ENCODE data around the gene TRABD2B.

Gene TRABD2B

DNA sequence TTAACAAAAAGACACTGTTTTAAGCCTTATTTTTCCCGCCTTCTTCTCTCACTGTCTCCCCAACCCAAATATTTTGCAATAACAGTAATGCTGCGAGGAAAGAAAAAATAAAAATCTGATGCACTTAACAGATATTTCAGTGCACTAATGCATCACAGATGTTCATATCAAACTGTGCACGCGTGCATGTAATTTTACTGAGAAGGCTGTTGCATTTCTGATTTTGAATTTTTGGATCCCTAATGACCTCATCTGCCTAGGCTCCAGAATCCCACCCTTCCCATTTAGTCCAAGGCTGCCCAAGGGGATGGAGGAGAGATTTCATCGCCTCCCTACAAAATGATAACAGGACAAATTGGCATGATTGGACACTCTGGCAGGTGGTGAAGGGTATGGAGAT is 5.5 kb downstream of the TRABD2B start:
- no peak for DNase-seq

DNA sequence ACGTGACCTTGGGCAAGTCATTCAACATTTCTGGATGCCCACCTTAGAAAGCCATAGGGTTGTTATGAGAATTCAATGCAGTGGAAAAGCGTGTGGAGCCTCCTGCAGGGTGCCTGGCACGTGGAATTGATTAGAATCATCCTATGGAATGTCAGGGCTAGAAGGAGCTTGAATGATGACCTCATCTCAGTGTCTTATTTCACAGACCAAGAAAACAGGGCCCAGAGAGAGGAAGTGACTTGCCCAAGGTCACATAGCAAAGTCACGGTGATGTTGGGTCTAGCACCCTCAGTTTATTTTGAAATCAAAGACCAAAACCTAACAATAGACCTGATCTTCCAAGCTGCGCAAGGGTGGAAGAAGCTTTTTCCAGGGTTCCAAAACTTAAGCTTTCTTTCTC is 6.0 kb downstream of the TRABD2B start:
- DNase-seq = no peak

DNA sequence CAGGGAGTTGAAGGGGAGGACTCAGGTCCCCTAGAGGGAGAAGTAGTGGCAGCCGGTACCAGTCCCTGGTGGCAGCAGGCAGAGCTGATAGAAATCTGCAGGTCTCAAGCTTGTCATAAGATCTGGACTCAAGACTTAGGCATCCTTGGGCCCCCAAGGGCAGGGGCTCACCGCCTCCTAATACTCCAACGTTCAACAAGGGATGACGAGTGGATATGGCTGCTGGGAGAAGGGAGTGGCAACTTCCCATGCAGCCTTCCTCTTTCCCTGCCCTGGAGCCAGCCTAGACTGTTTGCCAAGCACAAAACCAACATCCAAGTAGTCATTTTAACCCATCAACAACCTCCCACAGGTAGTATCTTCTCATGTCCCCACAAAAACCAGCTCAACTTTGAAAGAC is 6.9 kb downstream of the TRABD2B start:
- DNase-seq = no peak

DNA sequence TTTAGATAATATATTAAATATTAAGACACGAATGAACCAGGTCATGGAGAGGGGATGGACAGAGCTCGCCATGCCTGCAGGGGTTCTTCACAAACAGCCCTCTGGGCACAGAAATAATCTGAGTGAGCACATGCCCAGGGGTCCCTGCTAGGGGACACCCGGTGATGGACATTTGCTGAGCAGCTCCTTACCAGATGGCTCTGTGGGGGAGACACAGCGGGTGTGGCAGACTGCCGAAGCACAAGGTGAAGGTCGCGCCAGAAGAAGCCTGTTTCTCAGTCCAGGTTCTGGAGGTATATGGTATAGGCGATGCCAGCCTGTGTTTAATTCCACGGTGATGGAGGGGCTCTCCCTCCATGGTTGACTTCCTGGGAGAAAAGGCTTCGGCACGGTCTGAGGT is 9.6 kb downstream of the TRABD2B start:
- no peak for DNase-seq

DNA sequence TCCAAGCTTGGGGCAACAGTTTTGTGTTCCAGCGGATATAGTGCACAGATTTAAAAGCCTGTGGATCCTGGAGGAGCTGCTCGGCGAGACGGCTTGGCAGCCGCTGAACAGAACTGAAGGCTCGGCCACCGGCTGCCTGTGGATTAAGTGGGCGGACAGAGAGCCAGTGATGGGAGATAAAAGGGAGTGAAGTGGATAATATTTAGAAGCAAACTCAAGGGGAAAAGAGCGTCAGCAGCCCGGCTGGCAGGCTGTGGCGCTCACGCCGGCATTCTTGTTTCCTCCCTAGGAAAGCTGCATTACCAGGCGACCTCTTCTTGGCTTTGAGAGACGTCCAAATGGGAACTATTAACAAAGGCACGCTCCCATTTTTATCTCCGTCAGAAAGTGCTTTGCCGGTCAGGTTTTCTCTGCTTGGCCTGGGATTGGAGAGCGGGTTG is 10.4 kb downstream of the TRABD2B start:
- no peak for DNase-seq

DNA sequence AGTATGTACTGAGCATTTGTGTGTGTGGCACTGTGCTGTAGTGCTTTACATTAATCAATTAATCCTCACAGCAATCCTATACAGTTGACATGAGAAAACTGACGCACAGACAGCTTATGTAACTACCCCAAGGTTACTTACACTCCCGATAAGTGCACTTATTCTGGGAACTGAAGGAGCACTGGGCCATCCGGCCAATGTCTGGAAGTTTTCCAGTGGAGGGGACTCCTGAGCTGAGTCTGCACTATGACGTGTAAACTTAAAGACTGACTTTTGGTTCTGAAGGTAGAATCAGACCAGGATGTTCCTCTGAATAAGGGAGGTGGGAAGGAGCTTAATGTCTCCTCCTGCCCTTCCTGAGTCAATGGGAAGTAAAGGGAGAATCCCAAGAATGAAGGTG is 12.2 kb downstream of the TRABD2B start:
- DNase-seq = no peak

DNA sequence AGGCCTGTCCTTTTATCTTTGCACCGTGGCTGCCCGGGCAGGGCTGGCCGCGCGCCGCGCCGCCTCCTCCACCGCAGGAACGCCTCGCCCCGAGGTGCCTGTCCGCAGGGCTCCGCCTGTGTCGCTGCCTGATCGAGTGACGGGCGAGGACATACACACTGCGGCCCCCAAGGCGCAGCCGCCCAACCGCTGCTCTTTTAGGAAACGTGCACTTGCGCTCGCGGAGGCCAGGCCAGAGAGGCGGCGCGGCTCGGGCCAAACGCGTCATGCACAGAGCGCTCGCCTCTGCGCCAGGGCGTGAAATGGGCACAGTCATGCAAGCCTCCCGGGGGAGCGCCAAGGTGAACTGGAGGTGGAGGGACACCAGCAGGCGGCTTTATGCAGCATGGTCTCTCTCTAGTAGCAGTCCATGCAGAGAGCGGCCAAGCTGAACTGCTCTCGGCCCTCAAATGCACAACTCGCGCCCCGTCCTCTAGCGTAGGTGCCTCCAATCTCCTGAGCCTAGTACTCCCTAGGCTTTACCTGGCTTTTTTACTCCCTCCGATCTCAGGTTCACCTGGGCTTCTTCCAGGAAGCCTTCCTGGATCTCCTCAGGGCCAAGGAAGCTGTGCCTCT is 12.9 kb downstream of the TRABD2B start:
- DNase-seq = no peak

DNA sequence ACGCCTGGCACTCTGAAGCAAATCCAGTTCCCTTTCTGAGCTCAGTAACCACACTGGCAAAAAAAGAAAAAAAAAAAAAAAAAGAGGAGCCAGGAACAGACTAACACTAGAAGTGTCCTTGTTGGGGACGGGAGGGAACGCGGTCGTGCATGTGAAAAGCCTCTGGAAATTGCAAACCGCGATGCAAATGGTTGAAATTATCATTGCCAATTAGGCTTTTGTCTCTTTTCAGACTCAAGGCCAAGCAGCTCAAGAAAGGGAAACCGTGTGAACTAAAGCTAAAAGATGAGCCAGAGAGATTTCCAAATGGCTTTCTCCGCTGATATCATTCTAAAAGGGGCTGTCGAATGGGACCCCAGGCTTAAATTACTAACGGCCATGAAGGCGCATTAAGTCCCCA is 13.5 kb downstream of the TRABD2B start:
- DNase-seq = no peak

DNA sequence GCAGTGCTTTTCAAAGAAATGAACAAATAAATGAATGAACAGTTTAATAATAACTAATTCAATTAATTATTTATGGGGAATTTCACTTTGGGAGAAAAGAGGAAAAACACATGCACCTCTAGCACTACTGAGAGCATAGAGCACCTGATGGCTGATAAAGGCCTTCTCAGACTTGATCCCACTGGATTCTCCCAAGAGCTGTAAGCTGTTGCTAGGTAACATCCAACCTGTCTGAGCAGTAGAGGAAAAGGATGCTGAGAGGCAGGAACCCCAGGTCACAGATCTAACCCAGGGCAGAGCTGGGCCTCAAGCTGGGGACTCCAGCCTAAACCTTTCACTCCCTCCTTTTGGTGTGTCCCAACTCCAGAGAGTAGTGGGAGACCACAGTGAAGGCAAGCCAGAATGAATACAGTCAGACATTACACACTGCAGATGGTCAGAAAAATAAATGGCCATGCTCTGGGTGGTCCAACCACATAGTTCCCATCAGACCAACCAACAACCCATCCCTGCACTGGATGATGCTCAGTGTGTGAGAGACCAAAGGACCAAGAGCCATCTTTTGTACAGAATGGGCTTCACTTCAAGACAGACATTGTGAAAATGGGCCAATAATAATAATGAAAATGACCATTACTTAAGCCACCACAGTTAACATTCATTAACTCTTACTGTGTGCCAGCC is 15.4 kb downstream of the TRABD2B start:
- no peak for DNase-seq

DNA sequence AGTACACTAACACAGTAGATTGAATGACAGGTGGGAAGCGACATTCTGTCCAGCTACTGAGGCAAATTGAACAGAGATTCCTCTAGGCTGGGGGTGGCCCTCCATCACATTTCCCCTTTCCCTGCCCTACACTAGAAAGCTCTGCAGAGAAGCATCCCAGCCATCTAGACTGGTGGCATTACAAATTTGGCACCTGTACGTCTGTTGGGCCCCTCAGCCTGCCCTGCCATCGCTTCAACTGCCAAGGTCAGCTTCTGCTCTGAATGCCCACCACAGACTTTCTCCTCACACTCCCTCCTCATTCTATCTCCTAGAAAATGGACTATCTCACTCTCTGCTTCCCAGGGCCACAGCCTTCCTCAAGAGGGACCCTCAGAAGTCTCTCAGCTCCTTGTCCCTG is 16.7 kb downstream of the TRABD2B start:
- no peak for DNase-seq

DNA sequence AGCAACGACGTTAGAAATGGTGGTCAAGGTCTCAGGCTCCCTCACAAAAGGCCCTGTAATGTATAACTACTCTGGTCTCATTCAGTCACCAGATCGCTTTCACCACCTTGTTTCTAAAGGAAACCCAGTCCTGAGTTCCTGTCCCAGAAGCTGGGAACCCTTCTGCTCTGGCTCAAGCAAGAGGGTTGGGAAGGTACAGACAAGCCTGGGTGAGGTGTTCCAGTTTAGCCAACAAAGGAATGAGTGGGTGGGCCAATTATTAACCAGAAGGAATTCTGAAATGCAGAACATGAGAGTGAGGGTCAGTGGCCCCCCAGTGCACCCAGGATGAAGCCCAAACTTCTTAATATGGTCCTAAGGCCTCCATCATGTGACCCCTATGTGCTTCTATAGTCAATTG is 17.5 kb downstream of the TRABD2B start:
- DNase-seq = no peak

DNA sequence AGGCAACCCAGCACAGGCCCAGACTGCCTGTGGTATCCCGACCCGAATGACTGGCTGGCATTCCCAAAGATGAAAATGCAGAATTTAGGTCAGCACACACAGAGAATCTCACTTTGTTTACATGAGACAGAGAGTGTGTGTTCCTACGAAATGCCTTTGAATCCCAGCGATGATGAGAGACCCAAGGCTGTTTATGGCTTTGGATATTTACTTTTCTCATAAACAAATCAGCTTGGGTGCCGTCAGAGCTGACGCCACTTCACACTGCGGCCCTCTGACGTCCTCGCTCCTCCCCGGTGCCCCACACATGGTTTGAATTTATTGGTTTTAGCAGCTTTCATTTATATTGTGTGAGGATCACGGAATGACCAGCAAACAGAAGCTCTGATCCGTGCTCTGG is 18.7 kb downstream of the TRABD2B start:
- DNase-seq = no peak

DNA sequence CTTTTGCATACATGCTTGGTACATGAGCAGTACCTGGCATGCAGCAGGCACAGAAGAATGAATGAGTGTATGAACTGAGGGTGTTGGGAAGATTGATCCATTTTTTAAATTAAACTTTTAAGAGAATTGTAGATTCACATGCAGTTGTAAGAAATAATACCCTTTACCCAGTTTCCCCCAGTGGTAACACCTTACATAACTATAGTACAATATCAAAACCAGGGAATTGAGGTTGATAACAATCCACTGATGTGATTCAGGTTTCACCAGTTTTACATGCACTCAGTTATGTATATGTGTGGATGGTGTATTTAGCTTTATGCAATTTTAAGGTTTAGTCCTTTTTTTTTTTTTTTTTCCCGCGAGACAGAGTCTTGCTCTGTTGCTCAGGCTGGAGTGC is 20.5 kb downstream of the TRABD2B start:
- DNase-seq = no peak

DNA sequence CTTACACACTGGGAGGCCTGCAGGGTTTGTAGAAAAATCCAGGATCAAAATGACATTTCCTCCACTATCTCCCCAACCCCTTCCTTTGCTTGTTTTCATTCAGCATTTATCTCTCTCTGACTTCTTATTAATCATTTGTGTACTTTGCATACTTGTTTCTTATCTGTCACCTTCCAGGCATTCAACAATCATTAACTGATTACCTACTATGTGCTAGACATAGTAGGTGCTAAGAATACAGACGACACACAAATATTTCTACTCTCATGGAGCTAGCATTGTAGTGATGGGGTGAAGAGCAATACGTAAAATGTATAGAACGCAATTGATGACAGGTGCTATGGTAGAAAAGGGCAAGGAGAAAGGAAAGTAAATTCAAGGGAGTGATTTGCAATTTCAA is 20.9 kb downstream of the TRABD2B start:
- no peak for DNase-seq

DNA sequence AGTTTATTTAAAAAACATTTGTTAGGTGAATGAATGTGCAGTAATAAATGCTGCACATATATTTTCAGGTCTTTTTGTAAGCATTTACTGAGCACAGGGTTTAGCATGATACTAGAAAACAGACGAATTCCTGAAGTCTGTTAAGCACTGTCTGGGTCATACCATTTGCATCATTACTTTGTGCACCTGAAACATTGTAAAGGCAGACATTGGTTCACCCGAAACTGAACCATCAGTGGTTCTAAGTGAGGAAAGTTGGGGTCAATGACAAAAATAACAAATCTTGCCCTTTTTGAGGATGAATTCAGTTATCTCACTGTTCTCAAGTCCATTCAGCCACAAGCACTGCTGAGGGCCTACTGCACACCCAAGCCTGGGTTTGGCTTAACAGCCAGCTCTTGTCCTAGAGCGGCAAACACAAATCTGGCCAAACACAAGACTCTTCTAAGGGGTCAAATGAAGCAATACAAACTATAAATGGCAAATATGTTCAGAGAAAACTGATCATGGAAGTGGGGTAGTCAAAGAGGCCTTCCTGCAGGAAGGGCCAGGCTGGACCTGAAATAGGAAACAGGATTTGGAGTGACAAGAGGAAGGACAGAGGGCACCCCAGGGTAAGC is 21.8 kb downstream of the TRABD2B start:
- DNase-seq = no peak

DNA sequence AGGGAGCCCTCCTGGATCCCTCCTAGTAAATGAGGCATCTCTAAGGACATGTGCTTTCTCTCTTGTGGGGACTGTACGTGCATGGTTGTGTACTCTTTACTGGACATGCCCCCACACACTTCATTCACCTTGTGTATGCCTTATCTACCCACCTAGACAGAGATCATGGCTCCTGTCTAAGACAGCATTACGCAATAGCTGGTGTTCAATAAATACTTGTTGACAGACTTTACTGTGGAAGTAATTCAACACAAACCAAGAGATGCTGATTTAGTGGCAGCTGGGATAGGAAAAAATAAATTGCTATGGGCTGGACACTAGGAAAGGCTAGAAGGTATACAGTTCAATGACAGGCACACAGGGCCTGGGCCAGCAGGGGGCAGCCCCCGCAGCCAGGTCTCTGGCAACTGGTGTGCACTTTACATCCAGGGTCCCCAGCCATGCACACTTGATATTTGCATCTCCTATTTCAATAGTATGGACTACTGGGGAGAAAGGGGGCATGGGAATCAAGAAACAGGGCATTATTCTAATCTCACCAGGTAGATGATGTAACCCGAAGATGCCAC is 24.2 kb downstream of the TRABD2B start:
- DNase-seq = no peak

DNA sequence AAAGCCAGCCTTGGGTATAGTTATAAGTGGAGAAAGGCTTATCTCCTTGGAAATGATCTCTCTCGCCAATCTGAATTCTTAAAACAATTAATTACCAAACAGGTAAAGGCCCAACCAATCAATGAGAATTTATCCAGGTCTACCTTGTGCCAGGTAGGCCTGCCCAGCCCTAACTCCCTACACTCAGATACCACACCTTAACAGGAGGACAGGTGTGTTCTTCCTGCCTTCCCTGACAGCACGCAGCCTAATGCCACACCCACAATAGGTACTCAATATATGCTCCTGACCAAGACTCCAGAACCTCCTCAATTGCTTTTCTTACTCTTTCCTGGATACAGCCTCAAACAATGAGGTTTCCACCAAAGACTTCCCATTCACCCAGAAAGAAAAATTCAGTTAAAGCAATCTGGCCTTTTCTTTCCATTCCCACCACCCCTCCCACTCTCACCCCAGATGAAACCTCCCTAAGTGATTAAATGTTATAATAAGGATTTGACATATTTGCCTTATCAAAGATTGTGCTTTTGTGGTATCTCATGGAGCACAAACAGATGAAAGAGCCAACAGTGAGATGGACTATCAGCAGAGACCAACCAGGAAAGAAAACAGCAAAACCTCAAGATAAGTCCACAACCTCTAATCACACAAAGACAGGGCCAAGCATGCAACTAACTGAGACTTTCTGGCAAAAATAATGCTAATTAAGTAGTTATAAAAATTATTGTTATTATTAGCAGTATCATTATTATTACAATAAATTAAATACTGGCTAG is 25.6 kb downstream of the TRABD2B start:
- DNase-seq = no peak

DNA sequence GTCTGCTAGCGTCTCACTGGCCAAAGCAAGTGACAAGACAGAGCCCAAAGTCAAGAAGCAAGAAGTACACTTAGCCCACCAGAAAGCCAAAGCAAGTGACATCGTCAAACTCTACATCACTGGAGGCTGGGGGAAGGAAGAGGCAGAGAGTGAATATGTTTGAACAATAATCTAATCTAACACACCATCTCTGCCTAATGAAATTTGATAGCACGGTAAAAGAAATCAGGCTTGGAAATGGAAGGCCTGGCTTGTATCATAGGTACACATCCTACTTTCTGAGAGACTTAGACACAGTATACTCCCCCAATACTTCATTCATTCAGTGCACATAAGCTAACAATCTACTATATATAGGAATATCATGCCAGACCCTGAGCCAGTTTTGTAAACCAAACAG is 26.3 kb downstream of the TRABD2B start:
- no peak for DNase-seq

DNA sequence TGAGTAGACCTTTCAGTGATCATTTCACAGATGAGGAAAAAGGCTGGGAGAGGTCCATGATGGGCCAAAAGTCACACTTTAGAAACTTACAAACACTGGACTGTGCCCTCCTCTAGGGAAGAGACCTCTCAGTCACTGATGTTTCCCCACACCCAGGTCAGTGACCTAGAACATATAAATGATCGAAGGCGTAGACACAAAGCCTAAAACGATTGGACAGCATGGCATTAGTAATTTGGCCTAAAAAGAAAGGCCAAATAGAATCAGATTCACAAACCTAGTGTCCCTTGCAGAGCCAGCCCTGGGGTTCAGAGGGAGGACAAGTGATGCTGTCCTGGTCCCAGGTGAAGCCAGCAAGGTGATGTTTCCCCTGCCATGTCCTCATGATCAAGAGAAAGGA is 27.7 kb downstream of the TRABD2B start:
- no peak for DNase-seq

DNA sequence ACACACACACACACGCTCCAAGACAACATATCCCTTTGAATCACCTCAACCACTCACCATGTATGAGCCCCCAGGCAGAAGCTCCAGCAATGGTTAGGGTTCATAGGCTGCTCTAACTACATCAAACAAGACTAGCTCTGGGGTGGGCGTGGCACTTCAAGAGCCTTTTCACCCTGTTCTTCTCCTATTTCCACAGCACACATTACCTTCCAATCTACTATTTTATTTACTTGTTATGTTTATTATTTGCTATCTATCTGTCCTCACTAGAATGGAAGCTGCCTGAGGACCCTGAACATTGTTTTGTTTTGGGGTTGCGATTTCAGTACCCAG is 28.7 kb downstream of the TRABD2B start:
- no peak for DNase-seq

DNA sequence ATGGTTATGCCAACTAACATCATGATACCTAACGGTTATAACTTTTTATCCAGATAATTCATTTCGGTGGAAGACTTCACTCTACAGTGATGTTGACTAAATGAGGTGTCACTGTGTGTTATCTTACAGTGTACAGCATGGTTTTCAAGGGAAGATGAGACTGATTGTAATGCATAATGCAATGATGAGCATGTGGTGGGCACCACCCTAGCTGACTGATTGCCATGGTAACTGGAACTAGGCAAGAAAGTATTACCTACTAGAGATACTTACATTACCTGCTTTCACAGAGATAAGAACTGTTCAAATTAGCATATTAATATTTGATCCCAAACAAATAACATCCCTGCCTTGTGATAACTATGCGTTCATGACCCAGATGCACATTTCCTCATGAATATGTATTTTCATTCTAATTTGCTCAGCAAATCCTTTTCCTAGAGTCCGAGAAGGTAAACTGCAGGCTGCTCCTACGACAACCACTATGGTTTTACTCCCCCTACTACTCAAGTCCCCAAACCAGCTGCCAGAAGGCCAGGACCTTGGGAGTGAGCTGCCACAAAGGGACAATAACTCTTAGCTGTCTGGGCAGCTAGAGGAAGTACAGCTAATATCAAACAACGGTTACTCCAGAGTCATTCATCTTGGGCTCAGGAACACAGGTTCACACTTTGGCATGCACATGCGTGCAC is 29.2 kb downstream of the TRABD2B start:
- no peak for DNase-seq

DNA sequence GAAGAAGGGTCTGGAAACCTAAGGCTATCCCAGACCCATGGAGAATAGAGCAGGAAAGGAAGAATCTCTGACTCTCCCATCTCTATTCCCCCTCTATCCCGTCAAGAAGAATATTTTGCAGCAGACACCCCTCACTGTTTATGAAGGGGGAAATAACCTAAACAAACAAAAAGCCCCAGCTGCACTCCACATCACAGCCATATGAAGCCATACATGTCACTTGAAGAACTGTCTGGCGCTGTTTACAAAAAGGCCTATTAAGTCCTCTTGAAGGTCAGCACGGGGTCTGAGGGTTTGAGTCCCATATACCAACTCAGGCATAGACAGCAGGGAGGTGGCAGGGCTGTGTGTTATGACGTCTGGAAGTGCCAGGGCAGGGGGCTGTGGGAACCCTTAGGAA is 31.4 kb downstream of the TRABD2B start:
- DNase-seq = no peak

DNA sequence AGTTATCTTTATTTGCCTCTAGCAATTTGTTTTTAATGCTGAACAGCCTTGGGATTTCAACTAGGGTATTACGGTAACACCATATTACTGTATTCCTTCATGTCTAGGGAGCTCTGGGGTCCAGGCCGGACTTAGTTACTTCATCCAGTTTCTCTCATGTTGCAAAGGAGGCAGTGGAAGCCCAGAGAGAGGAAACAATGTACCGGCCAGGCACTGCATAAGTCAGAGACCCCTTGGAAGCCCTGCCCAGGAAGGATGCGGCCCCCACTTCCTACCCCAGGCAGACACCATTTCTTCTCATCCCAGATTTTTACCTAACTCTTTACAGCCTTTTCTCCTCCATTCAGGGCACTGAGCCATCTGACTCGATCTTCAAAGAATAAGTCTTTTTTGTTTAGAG is 32.5 kb downstream of the TRABD2B start:
- no peak for DNase-seq

Measured in activated CD4-positive, alpha-beta T cell treated with anti-CD3 and anti-CD28 coated beads, Interleukin-10, Interleukin-2, amounts not matched to agents 100 ng/mL and 50 ng/mL, durations not matched to agents 16 hours and 8 hours (primary cell).